ENCODE data around the gene LRRFIP1.

LRRFIP1 gene

DNA sequence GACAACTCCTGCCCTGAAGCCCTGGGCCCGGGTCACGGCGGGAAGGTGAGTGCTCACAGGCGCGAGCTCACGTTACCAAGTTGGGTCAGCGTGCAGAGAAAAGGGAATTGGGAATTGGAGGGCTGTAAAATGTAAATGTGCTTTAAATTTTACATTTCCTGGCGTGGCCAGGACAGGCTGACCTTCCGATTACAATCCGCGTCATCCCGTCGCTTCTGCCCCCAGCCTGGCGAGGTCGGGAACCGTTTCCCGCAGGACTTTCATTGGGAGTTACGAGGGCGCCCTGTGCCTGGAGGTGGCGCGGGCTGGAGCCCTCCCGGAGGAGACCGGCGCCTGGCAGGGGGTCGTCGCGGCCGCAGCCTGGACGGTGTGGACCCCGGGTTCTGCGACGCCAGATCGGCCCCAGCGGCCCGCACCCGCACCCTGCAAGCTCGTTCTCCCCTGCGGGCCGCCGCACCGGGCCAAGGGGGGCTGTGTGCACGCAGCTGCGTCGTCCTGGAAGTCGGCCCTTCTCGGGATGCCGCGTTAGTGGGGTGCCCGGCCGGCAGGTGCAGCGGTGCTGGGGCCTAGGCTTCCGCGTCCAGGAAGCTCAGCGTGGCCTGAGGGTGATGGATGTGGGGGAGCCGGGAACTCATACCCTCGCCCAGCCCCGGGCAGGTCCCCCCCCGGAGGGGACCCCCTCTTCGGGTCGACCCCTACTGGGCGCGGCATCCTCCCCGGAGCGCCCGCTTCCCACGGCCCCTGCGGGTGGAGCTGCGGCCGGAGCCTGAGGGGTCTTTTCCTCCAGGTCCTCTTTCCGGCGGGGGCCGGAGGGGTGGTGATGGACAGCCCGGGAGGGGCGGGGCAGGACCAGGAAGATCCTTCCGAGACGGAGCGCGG is 63.9 kb downstream of the LRRFIP1 start:
- peak; percentile 36 for DNase-seq

- DNase-seq, result peak; percentile 92
These were observed 64.7 kb downstream of the LRRFIP1 start for GRCh38 chr2:237691908-237692600.

GRCh38 chr2:237692601-237693290 is 65.4 kb downstream of the LRRFIP1 start:
- peak; percentile 13 for DNase-seq

DNA sequence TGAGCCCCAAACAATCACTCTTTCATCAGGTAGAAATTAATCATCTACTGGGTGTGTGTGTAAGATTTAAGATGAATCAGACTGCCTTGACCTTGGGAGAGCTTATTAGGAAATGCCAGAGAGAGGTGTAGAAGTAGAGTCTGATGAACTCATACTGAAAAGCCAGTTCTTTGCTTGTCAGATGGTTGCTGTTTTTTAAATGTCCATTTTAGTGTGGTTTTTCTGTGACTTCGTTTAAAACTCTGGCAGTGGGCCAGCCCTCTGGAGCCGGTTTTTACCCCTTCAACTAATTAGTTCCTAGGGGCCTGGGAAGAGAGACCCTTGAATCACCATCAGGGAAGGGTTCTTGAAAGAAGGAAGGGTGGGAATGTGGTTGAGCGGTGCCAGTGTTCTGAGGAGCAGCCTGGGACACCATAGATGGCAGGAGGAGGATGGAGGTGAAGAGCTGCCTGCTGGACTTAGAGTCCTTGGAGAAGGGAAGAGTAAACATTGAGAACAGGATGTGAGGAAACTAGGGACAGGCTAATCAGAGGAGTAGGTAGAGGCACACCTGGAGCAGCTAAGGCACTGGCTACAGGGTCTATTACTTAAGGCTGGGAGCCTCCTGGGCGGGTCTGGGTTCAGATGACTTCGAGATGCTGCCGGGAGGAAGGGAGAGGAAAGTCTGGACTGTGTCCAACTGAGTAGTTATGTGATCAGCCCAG is 66.1 kb downstream of the LRRFIP1 start:
- DNase-seq, result peak; percentile 18

DNA sequence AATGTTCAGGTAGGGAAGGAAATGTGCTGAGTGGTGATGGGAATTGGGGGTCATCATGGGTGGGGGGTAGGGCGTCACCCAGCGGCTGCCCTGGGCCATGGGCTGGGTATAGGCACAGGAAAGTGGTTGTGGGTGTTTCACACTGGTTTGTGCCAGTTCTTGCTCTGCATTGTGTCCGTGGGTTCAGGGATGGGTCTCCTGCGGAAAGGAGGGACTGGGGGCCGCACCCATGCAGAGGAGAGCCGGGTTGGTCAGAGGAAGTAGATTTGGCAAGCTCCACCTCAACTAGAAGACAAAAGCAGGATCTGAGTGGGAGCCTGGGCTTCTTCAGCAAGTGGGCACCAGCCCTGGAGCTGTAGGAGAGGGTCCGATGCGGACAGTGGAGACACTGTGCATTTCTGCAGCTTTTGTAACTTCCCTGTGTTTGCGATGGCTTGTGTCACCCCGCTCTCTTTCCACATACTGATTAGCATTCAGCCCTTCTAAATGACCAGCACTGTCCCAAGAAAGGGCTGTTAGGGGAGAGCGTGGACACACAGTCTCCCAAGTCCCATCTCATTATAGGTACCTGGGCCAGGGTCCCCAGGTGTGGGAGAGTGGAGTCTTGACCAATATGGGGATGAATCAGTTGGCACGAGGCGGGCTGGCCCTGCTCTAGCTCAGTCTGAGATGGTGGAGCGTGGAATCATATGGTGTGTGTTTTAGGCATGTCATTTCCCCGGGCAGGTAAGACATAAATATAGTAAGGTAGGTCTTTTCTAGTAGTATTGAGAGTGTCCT is 67.2 kb downstream of the LRRFIP1 start:
- DNase-seq, result no peak

DNA sequence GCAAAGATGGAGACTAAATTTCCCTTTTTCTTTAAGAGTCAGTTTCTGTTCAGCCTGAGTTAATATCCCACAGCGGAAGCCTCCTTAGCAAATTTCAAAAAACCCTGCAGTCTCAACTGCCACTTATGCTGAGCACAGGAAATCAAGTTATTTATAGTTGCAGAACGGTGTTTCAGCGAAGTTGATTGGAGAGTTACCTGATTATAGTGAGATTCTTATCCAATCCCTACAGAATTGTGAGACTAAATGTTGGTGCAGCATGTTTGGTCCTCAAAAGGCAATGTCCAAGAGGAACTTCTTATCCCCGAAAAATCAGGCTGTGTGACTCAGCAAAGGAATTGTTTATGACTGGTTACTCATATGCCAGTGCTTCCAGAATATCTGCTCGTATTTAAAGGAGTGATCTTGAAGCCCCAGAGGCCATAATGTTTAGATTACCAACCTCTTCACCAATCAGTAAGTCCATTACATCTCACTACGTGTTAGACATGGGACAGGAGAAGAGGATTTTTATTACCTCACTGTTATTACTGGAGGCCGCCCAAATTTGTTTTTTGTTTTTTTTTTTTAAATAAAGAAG is 67.9 kb downstream of the LRRFIP1 start:
- peak; percentile 30 for DNase-seq

DNA sequence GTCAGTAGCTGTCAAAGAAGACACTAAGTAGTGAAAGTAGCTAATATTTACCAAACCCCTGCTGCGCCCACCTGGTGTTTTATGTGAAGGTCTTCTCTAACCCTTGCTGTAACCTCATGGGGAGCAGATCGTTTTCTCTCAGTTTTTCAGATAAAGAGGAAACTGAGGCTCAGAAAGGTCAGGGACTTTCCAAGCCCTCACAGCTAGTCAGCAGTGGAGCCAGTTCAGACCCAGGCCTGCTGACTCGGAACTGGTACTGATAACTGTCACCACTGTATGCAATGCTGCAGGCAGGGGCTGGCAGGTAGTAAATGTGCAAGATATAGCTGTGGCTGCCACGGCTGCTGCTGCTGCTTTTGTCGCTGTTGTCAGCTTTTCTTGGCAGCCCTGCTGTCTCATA is 69.1 kb downstream of the LRRFIP1 start:
- peak; percentile 22 for DNase-seq

DNA sequence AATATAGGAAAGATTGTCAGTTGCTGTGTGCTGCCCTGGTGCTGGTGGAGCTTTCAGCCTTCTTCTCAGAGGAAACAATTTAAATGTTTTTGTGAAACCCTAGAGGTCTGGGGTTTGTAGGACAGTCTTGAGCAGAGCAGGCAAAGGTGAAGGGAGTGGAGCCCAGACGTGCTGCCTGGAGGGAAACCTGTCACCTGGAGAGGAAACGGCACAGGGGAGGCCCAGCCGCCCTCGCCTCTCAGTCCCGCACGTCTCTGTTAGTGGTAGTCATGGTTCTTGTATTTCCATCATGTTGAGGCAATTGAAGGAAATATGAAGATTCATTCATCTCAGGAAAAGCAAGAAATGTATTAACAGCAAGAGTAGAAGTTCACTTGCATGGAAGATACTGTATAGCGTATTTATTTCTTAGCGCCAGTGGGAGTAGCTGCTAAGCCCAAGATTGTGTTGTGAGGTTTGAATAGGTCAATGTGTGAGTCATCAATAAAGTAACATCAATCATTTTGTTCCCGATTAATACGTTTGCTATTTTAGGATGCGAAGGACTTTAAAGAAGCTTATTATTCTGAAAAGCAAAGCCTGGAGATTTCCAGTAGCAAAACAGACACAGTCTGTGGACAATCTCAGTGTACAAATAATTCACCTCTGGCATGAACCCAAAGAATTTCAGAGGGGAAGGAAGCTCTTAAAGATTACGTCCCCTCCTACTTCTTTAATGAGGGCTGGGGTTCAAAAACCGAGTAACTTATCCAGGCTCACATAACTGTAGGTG is 70.4 kb downstream of the LRRFIP1 start:
- DNase-seq, result peak; percentile 18

DNA sequence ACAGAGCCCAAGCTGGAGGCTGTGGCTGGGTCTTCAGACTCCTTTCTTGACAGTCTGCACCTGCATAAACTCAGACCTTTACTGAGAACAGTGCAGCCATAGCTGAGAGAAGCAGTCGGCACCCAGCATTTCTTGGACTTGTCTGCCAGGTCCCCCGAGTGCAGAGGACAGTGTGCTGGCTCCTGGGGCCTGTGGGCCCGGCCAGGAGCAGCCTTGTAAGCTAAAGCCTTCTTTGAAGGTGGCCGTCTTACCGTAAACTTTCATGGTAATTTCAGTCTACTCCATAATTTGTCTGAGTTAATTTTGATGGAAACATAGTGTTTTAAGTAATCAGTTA is 70.9 kb downstream of the LRRFIP1 start:
- DNase-seq, result no peak

DNA sequence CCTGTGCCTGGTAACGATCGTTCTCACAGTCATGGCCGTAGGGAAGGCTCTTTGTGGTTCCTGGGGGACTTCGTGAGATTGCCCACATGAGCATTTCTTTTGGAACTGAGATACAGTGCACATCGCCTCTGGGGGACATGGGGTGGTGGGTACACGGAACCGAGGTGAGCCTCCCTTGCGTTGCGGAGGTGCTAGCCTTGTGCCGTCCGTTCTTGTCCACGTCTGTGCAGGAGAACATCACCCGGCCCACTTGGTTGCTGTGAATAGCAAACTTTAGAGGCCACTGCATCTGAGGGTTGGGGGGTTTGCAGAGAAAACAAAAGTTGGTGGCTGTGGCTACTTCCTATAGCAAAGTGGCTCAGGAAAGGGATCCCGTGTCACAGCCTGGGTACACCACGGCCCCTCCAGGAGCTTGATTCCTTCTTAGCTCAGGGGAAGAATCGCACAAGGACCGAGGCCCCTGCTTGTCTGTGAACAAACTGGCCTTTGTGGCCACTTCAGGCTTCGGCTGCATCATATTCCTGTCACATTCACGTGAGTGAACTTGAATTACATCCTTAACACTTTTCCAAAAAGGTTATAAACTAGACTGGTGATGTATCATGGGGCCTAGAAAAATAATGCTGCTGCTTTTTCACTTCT is 72.6 kb downstream of the LRRFIP1 start:
- no peak for DNase-seq

DNA sequence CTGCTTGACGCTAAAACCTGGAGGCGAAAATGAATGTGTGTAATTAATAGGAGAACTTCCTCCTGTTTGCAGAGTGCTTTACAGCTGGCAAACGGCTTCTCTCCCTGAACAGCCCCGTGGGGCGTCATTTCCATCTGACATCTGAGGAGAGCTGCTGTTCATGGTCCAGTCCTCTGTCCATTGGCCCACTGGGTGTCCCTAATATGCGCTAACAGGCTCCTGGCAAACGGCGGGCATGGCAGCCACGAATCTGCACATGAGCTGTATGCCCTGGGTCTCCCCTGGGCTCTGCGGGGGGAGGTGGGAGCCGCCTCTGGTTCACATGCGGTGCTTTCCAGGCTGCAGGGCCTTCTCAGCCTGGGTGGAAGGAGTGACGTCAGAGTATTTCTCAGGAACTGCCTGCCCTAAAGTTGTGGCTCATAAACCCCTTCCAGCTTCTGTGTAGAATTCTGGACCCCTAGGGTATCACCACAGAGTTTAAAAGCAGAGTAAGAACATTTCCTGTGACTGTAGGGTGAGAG is 73.2 kb downstream of the LRRFIP1 start:
- DNase-seq, result peak; percentile 73

GRCh38 chr2:237701033-237701858 is 73.9 kb downstream of the LRRFIP1 start:
- DNase-seq, result no peak

DNA sequence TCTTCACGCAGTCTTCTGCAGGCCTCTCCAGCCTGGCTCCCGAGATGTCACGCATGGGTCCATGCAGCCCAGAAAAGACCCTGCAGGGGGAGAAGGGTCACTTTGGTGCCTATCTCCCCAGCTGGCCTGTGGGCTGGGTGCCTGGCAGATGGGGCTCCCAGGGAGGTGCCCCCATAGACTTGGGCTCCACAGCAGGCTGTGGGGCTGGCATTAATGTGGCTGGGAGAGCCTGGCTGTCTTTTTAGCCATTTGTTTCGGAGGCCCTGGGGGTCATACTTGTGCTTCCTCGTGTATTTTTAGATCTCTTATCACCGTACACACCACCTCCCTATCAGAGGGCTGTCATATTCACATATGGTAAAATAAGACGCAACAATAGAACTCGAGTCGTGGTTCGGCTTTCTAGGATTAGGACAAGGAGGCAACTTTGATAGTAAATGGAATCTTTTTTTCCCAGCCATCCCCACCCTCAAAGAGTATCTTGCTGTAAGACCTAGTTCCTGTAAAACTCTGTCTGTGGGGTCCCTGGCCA is 74.5 kb downstream of the LRRFIP1 start:
- DNase-seq, result no peak

DNA sequence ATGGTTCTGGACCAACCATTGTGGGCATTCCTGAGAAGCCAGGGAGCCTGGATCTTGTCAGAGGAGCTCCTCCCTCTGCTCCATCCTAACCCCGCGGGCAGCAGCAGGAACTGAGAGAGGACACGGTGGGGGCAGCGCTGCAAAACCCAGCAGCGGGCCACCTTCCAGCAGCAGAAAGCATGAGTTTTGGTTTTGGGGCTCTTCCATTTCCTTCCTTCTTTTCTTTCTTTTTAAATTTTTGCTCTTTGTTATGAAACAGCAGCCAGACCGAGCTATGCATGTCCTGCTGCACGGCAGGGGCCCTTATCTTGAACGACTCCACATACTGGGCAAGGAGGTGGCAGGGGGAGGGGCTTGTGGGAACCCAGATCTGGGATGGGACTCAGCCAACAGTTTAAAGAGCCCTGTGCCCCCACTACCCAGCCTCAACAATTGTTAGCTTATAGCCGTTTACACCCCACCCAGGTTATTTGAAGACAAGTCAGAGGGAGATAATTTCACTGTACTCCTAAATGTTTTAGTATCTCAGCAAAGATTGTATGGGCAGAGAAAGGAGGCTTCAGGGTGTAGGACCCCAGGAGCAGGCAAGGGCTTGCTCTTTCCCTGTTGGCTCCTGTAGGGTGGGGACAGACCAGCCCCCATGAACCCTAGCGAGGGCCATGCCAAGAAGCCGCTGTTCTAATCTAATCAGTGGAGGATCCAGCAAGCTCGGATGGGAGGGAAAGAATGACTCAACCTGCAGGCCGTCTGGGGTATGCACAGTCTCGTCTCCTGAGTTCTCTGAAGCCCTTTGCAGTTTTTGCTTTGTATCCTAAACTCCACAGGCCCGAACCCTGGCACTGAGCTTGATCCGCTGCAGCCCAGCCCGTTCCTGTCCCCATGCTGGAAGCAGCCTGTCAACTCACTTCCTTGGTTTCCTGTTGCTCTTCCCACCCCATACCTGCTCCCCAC is 75.3 kb downstream of the LRRFIP1 start:
- DNase-seq, result peak; percentile 27

DNA sequence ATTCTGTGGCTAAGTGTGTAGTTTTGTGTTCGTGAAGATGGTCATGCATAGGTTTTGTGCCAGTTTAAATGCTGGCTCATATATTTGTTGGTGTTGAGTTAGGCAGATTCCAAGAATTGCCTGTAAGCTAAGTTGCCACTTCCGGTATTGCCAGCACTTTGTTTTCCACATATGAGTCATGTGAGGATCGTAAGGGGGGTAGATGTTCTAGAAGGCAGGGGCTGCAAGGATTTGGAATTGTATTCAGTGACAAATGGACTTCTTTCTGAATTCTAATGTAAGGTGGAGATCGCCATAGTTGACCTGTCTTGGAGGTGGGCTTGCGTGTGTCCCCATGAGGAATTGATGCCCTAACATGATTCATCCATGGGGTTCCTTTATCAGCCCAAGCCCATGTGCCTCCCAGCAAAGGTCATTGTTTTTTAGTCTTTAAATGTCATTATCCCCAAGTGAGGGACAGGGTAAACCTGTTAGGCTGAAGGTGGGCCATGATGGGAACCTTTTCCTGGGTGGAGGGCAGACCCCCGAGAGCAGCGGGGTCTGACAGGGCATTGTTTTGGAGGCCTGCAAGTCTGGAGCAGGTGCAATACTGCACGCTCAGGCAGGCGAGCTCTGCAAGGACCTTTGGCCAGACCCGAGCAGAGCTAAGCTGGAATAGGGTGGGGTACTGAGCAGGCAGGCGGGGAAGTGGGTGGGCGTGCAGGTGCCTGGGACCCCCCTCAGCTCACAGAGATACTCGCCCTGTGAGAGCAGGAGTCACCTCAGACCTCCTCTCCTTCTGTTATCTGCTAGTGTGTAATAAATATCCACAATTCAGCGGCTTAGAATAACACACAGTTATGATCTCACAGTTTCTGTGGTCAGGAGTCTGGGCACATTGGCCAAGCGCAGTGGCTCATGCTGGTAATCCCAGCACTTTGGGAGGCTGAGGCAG is 77.4 kb downstream of the LRRFIP1 start:
- no peak for DNase-seq

GRCh38 chr2:237706257-237706656 is 78.9 kb downstream of the LRRFIP1 start:
- DNase-seq, result no peak

DNA sequence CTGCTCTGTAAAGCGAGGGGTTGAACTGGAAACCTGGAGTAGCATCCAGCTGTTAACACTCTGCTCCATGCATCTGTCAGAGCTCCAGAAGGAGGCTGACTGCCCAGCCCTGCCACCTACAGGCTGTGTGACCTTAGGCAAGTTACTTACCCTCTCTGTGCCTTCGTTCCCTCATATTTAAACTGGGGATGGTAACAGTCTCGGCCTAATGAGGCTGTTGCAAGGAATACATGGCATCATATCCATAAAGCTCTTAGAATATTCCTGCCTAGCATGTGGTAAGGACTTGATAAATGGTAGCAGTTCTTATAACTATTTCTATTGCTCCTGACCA is 80.6 kb downstream of the LRRFIP1 start:
- no peak for DNase-seq

Measured in effector CD4-positive, alpha-beta T cell (primary cell).